Measurements from ENCODE around the gene ACADVL. TPM values are rescaled to one million over a fixed set of nuclear protein-coding genes. Genes with fewer than 3 reads are reported as not detected.
A peak's percentile ranks its signal among the peaks of the same experiment; 100 is the strongest.
"Not testable (repeated sequence)": the region's sequence is repeated elsewhere in the genome, so short reads cannot be mapped to it uniquely, and the experiment has no call there.

The ACADVL gene
- 302 and 354 TPM in 2 replicates for total RNA-seq
- long read RNA-seq, transcript ACADVL-203 (20 exons, 2,323 nt) = major isoform, 7 of 48 reads
- long read RNA-seq, partial matches to known transcripts = 32 of 48 reads
- long read RNA-seq, other reads (novel, unspliced or antisense) = 7 of 48 reads

DNA sequence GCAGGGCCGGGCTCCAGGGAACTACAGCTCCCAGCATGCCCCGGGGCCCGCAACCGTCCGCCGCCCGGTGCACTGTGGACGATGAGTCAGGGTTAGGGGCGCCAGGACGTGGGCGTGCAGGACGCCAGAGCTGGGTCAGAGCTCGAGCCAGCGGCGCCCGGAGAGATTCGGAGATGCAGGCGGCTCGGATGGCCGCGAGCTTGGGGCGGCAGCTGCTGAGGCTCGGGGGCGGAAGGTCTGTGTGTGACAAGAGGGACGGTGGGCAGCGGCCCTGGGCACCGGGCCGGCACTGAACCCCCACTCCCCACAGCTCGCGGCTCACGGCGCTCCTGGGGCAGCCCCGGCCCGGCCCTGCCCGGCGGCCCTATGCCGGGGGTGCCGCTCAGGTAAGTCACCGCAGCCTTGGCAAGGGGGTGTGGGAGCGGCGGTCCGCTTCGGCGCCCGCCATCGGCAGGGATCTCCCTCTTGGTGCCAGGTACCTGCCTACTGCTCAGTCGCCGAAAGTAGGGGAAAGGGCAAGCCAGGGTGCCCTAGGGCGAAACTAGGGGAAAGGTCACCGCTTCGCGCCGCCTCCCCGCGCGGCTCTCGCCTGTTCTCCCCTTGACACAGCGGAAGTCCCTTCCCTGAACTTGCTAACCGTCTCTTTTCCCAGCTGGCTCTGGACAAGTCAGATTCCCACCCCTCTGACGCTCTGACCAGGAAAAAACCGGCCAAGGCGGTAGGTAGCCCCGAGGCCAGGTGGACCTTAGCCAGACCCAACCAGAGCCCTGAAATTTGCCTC lies at the start of gene ACADVL, which contains the start of gene DLG4:
Gene ACADVL (plus strand): TSS at position 127 of the 781 bp plus-strand sequence. CDS start 47 bp downstream, at position 174.
Gene DLG4 (minus strand): TSS at position 25 of the 781 bp plus-strand sequence.
- H3K9me3 Mint-ChIP-seq (ENCODE audit: unreplicated experiment) = no peaks in the 10 kb centered on the region
- peaks cover 10% of the 10 kb centered on the region for H3K36me3 Mint-ChIP-seq (ENCODE audit: unreplicated experiment)
- H3K4me1 Mint-ChIP-seq (ENCODE audit: unreplicated experiment) = peaks cover 62% of the 10 kb centered on the region
- H3K27ac Mint-ChIP-seq (ENCODE audit: unreplicated experiment) = peak within 1 kb of the TSS; percentile 99
- TF ChIP-seq, protein P1, sequence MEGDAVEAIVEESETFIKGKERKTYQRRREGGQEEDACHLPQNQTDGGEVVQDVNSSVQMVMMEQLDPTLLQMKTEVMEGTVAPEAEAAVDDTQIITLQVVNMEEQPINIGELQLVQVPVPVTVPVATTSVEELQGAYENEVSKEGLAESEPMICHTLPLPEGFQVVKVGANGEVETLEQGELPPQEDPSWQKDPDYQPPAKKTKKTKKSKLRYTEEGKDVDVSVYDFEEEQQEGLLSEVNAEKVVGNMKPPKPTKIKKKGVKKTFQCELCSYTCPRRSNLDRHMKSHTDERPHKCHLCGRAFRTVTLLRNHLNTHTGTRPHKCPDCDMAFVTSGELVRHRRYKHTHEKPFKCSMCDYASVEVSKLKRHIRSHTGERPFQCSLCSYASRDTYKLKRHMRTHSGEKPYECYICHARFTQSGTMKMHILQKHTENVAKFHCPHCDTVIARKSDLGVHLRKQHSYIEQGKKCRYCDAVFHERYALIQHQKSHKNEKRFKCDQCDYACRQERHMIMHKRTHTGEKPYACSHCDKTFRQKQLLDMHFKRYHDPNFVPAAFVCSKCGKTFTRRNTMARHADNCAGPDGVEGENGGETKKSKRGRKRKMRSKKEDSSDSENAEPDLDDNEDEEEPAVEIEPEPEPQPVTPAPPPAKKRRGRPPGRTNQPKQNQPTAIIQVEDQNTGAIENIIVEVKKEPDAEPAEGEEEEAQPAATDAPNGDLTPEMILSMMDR (IDR thresholded peaks at IDR 0.05) = no peak
- H3K4me3 Mint-ChIP-seq (ENCODE audit: unreplicated experiment) = peak within 1 kb of the TSS; percentile 97
- peak; percentile 95 for DNase-seq (ENCODE audit: extremely low spot score, unreplicated experiment)
- no peaks in the 10 kb centered on the region for H3K27me3 Mint-ChIP-seq (ENCODE audit: unreplicated experiment)

DNA sequence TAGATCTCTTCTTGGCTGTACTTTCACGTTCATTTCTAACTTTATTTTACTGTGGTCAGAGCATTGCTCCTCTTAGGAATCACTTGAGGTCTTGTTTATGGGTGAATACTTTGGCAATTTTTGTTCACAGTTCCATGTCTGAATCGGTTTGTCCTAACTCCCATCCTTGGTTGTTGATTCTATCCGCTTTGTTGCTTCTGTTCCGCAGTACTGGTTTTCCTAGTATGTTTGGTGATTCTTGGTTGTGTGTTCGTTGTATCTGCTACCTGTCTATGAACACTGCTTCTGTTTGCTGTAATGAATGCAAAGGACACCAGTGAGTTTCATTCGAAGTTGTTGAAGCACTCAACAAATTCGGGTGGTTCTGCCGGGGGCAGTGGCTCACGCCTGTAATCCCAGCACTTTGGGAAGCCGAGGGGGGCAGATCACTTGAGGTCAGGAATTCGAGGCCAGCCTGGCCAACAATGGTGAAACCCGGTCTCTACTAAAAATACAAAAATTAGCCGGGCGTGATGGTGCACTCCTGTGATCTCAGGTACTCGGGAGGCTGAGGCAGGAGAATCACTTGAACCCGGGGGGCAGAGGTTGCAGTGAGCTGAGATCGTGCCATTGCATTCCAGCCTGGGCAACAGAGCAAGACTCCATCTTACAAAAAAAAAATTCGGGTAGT lies 47.1 kb upstream of the ACADVL start:
- H3K36me3 Mint-ChIP-seq (ENCODE audit: unreplicated experiment); H3K27ac Mint-ChIP-seq (ENCODE audit: unreplicated experiment); H3K4me3 Mint-ChIP-seq (ENCODE audit: unreplicated experiment); H3K27me3 Mint-ChIP-seq (ENCODE audit: unreplicated experiment); DNase-seq (ENCODE audit: extremely low spot score, unreplicated experiment); H3K9me3 Mint-ChIP-seq (ENCODE audit: unreplicated experiment); H3K4me1 Mint-ChIP-seq (ENCODE audit: unreplicated experiment): not testable (repeated sequence)

DNA sequence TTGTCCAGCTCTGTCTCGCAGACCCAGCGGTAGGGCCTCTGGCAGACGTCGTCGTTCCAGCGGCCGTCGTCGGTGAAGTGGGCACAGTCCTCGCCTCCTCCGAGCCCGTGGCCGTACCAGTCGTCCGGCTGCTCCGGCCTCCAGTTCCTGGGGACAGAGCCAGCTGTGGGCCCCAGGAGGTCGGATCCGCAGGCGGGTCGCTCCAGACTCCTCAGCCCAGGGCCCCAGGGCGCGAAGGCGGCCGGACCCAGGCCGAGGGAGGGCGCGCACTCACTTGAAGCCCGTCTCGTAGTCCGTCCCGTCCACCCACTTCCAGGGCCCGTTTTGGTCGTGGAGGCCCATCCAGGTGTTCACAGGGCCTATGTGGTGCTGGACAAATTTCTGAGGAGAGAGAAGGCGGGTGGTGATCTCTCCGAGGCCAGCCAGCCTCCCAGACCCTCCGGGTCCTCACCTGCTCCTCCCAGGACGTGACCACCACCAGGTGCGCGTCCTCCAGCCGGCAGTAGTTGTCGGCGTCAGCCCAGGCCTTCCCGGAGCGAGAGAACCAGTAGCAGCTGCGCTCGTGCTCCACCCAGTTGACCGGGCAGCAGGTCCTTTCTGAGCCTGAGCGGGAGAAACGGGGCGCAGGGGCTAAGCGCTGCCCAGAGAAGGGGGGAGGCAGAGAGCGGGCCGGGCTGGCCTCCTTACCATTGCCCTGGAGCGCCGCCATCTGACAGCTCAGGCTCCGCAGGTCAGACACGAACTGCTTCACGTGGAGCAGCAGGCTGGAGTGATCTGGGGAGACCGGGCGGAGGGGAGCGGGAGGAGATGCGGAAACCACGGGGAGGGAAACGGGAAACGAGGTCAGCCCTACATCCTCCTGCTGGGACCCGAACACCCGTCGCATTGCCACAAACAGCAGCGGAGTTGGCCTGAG lies 45.8 kb upstream of the ACADVL start:
- TF ChIP-seq, protein P1 (IDR thresholded peaks at IDR 0.05) = no peak
- DNase-seq (ENCODE audit: extremely low spot score, unreplicated experiment) = no peak
- Mint-ChIP-seq H3K9me3 (ENCODE audit: unreplicated experiment) (no peaks in the 10 kb centered on the region), H3K4me1 (ENCODE audit: unreplicated experiment) (peaks cover 5% of the 10 kb centered on the region), H3K4me3 (ENCODE audit: unreplicated experiment) (no peak overlapping the region), H3K36me3 (ENCODE audit: unreplicated experiment) (no peaks in the 10 kb centered on the region), H3K27ac (ENCODE audit: unreplicated experiment) (no peak overlapping the region), H3K27me3 (ENCODE audit: unreplicated experiment) (peaks cover 6% of the 10 kb centered on the region)

DNA sequence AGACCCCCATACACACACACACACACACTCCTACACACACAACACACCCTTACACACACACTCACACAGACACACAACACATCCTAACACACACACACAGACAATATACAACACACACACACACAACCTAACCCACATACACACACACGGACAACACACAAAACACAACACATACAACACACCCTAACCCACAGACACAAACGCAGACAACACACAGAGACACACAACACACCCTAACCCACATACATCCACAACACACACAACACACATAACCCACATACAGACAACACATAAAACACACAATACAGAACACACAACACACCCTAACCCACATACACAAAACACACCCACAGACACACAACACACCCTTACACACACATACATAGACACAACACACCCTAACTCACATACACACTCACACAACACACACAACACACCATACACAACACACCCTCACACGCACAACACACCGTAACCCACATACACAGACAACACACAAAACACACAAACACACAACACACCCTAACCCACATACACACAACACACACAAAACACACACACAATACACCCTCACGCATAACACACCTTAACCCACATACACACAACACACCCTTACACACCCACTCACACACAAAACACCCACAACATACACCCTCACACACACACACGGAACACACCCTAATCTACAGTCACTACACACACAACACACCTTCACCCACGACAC lies 45.0 kb upstream of the ACADVL start:
- no peak overlapping the region for H3K4me3 Mint-ChIP-seq (ENCODE audit: unreplicated experiment)
- no peaks in the 10 kb centered on the region for H3K36me3 Mint-ChIP-seq (ENCODE audit: unreplicated experiment)
- TF ChIP-seq, protein P1 (IDR thresholded peaks at IDR 0.05) = no peak
- H3K27me3 Mint-ChIP-seq (ENCODE audit: unreplicated experiment) = peaks cover 6% of the 10 kb centered on the region
- no peak for DNase-seq (ENCODE audit: extremely low spot score, unreplicated experiment)
- H3K4me1 Mint-ChIP-seq (ENCODE audit: unreplicated experiment) = peaks cover 5% of the 10 kb centered on the region
- no peak overlapping the region for H3K27ac Mint-ChIP-seq (ENCODE audit: unreplicated experiment)
- no peaks in the 10 kb centered on the region for H3K9me3 Mint-ChIP-seq (ENCODE audit: unreplicated experiment)

DNA sequence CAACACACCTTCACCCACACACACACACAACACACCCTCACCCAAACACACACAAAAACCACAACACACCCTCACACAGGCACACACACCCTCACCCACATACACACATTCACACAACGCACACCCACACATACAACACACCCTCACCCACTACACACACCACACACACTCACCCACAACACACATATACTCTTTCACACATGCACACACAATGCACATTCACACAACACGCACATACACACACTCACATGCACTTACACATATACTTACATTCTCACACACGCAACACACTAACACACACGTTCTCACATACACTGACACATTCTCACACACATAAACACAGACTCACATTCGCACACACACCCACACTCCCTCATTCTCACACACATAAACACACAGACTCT lies 44.4 kb upstream of the ACADVL start:
- no peak for DNase-seq (ENCODE audit: extremely low spot score, unreplicated experiment)

More for the DNA sequence above, 44.4 kb upstream of the ACADVL start:
- Mint-ChIP-seq H3K4me3 (ENCODE audit: unreplicated experiment) (no peak overlapping the region), H3K4me1 (ENCODE audit: unreplicated experiment) (peaks cover 5% of the 10 kb centered on the region), H3K9me3 (ENCODE audit: unreplicated experiment) (no peaks in the 10 kb centered on the region), H3K36me3 (ENCODE audit: unreplicated experiment) (no peaks in the 10 kb centered on the region), H3K27me3 (ENCODE audit: unreplicated experiment) (peaks cover 6% of the 10 kb centered on the region), H3K27ac (ENCODE audit: unreplicated experiment) (no peak overlapping the region)
- TF ChIP-seq, protein P1 (IDR thresholded peaks at IDR 0.05) = no peak

Data from osteocyte (in vitro differentiated cells).